Measurements from ENCODE around the gene MUC2. TPM values are rescaled to one million over a fixed set of nuclear protein-coding genes. Genes with fewer than 3 reads are reported as not detected.

Gene MUC2
- total RNA-seq, 6 experiments from 2014 or later: 0.04 TPM; not detected in 5

DNA sequence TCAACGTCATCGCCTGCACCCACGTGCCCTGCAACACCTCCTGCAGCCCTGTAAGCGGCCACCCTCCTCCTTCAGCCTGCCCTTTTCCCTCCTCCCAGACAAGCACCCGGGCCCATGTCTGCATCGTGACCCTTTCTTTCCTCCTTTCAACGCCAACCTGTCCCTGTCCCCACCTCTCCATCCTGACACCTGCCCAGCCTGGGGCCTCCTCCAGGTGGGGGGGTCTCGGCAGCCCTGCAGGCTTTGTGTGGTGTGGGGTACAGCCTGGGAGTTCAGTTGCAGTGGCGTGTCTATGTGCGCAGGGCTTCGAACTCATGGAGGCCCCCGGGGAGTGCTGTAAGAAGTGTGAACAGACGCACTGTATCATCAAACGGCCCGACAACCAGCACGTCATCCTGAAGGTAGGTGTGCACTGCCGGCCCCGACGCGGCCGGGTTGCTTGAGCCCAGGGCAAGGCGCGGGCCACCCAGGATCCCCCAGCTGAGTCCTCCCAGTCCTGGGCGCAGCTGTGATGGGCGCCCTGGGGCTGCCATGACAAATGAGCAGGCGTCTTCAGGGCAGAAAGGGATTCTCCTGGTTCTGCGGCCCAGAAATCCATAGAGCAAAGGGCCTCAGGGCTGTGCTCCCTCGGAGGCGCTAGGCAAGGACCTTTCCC lies 33.7 kb downstream of the MUC2 start:
- Histone ChIP-seq H3K9me3 (no peaks in the 10 kb centered on the region), H3K4me3 (no peak overlapping the region), H3K36me3 (no peaks in the 10 kb centered on the region), H3K27ac (no peak overlapping the region), H3K27me3 (no peaks in the 10 kb centered on the region), H3K4me1 (no peaks in the 10 kb centered on the region)
- 61% methylated on average over 10 of the region's 29 CpGs for WGBS (ENCODE audit: insufficient coverage, low coverage, low lambda C conversion rate, missing lambda C conversion rate)
- ATAC-seq (no peak), DNase-seq (no peak)
- intact Hi-C loops (cut with DNase I): no loop called here
- TF ChIP-seq, protein P1, sequence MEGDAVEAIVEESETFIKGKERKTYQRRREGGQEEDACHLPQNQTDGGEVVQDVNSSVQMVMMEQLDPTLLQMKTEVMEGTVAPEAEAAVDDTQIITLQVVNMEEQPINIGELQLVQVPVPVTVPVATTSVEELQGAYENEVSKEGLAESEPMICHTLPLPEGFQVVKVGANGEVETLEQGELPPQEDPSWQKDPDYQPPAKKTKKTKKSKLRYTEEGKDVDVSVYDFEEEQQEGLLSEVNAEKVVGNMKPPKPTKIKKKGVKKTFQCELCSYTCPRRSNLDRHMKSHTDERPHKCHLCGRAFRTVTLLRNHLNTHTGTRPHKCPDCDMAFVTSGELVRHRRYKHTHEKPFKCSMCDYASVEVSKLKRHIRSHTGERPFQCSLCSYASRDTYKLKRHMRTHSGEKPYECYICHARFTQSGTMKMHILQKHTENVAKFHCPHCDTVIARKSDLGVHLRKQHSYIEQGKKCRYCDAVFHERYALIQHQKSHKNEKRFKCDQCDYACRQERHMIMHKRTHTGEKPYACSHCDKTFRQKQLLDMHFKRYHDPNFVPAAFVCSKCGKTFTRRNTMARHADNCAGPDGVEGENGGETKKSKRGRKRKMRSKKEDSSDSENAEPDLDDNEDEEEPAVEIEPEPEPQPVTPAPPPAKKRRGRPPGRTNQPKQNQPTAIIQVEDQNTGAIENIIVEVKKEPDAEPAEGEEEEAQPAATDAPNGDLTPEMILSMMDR (IDR thresholded peaks at IDR 0.05): no peak
- TF ChIP-seq POLR2A (IDR thresholded peaks at IDR 0.05): no peak

DNA sequence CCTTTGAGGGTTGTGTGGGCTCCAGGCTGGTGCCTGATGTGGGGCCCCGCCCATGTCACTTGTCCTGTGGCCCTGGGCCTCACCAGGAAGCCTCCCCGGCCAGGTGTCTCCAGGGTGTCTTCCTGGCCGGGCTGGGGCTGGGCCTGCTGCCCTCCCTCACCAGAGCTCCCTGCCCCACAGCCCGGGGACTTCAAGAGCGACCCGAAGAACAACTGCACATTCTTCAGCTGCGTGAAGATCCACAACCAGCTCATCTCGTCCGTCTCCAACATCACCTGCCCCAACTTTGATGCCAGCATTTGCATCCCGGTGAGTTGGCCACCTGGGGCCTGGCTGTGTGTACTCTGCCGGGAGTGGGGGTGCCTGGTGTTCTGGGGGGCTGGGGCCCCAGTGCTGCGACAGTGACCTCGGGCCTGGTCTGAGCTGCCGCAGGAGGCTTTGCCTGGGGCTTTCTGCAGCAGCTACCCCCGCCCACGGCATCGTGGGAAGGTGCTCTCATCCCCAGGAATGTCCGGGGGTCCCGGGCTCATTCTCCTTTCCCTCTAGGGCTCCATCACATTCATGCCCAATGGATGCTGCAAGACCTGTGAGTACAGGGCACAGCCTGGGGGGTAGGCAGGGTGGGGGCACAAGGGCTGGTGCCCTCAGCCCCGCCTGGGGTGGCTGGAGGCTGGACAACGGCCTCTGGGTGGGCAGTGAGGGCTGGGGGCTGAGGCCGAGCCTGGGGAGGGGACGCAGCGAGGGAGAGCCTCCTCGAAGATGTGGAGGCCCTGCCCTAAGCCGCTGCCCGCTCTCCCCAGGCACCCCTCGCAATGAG lies 34.6 kb downstream of the MUC2 start:
- DNase-seq (peak in 2 of 3 donors; percentile 7 to 49), ATAC-seq (no peak)
- no peaks in the 10 kb centered on the region for H3K4me1 ChIP-seq
- no peak for TF ChIP-seq POLR2A (IDR thresholded peaks at IDR 0.05)
- TF ChIP-seq, protein P1 (IDR thresholded peaks at IDR 0.05): no peak
- intact Hi-C loops (cut with DNase I): no loop called here
- H3K27me3 ChIP-seq: no peaks in the 10 kb centered on the region
- no peak overlapping the region for H3K27ac ChIP-seq
- H3K4me3 ChIP-seq: no peak overlapping the region
- H3K36me3 ChIP-seq: no peaks in the 10 kb centered on the region
- no peaks in the 10 kb centered on the region for H3K9me3 ChIP-seq
- 63% methylated on average over 5 of the region's 28 CpGs for WGBS (ENCODE audit: insufficient coverage, low coverage, low lambda C conversion rate, missing lambda C conversion rate)

DNA sequence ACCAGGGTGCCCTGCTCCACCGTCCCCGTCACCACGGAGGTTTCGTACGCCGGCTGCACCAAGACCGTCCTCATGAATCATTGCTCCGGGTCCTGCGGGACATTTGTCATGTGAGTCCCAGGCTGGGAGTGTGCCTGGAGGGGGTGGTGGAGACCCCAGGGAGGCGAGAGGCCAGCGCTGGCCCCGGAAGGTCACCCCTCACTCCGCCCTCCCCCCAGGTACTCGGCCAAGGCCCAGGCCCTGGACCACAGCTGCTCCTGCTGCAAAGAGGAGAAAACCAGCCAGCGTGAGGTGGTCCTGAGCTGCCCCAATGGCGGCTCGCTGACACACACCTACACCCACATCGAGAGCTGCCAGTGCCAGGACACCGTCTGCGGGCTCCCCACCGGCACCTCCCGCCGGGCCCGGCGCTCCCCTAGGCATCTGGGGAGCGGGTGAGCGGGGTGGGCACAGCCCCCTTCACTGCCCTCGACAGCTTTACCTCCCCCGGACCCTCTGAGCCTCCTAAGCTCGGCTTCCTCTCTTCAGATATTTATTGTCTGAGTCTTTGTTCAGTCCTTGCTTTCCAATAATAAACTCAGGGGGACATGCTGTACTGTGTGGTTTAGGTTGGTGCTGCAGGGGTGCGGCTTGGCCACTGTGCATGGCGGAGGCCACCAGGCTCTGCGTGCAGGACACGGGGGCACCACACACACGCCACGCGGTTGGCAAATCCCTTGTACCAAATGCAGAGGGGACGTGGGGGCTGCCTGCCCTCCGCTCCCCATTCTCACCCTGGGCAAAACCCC lies 35.4 kb downstream of the MUC2 start:
- no peaks in the 10 kb centered on the region for H3K36me3 ChIP-seq
- 88% methylated on average over 9 of the region's 39 CpGs for WGBS (ENCODE audit: insufficient coverage, low coverage, low lambda C conversion rate, missing lambda C conversion rate)
- H3K4me3 ChIP-seq: no peak overlapping the region
- no peaks in the 10 kb centered on the region for H3K9me3 ChIP-seq
- H3K27me3 ChIP-seq: no peaks in the 10 kb centered on the region
- no peak overlapping the region for H3K27ac ChIP-seq
- ATAC-seq: no peak
- no peak for TF ChIP-seq POLR2A (IDR thresholded peaks at IDR 0.05)
- TF ChIP-seq, protein P1 (IDR thresholded peaks at IDR 0.05): no peak
- peak in 2 of 3 donors; percentile 13 to 44 for DNase-seq
- no peaks in the 10 kb centered on the region for H3K4me1 ChIP-seq
- intact Hi-C loops (cut with DNase I): no loop called here

DNA sequence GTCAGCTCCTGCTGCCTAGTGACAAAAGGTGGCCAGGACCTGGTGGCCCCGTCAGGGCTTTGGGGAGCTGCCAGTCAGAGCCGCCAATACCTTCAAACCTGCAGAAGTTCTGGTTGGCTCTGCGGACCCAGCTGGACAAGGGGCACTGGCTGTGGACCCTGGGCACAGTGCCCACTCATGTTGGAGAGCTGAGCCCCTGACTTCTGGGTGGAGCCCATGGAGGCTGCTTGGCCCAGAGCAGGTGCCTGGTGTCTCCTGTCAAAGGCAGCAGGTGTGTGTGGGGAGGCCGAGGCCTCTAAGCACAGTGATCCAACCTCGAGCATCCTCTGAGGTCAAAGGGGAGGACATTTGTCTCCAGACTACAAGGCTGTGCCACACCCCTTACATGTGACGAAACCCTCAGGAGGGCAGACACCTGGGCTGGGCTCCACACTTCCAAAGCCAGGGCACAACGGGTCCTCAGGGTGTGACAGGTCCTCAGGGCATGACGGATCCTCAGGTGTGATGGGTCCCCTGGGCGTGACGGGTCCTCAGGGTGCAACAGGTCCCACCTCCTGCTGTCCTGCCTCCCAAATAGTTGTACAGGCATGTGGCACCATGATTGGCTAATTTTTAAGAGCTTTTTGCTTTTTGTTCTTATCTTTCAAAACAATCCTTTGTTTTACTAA lies 37.0 kb downstream of the MUC2 start:
- WGBS (ENCODE audit: insufficient coverage, low coverage, low lambda C conversion rate, missing lambda C conversion rate): 43% methylated on average over 3 of the region's 10 CpGs

More for the DNA sequence above, 37.0 kb downstream of the MUC2 start:
- Histone ChIP-seq H3K36me3 (no peaks in the 10 kb centered on the region), H3K9me3 (no peaks in the 10 kb centered on the region), H3K4me1 (no peaks in the 10 kb centered on the region), H3K4me3 (no peak overlapping the region), H3K27me3 (no peaks in the 10 kb centered on the region), H3K27ac (no peak overlapping the region)
- no peak for TF ChIP-seq POLR2A (IDR thresholded peaks at IDR 0.05)
- TF ChIP-seq, protein P1 (IDR thresholded peaks at IDR 0.05): no peak
- peak; percentile 13 to 43 (median 40) for DNase-seq
- intact Hi-C loops (cut with DNase I): no loop called here
- ATAC-seq: no peak
